ACC112 (cell line): Measurements from ENCODE around the gene MAP4K5.
"Not testable (repeated sequence)": the region's sequence is repeated elsewhere in the genome, so short reads cannot be mapped to it uniquely, and the experiment has no call there.

Source experiments
- H2AFZ ChIP-seq: fragments of 200-600 bp; sonication (generic); one replicate; pipeline ENCODE4 v1.6.0; 2017; ENCODE audit warnings: antibody characterized with exemption, low read length; ENCODE audit not compliant: unreplicated experiment
- H3K27ac ChIP-seq: fragments of 200-600 bp; sonication (generic); 2 replicates; pipeline ENCODE4 v1.5.1; 2014; ENCODE audit warnings: low read depth, mild to moderate bottlenecking, antibody characterized with exemption, low read length, moderate library complexity
- H3K27me3 ChIP-seq: fragments of 200-600 bp; sonication (generic); 2 replicates; pipeline ENCODE4 v1.6.1; 2014; ENCODE audit warnings: mild to moderate bottlenecking, antibody characterized with exemption, low read length, moderate library complexity, mixed read lengths; ENCODE audit not compliant: insufficient read depth
- H3K36me3 ChIP-seq: fragments of 200-600 bp; sonication (generic); 2 replicates; pipeline ENCODE4 v1.6.1; 2016; ENCODE audit warnings: mild to moderate bottlenecking, antibody characterized with exemption, low read length, moderate library complexity, mixed read lengths; ENCODE audit not compliant: insufficient read depth
- H3K4me1 ChIP-seq: fragments of 200-600 bp; sonication (generic); one replicate; pipeline ENCODE4 v1.6.1; 2016; ENCODE audit warnings: low read length, mixed read lengths; ENCODE audit not compliant: insufficient read depth, unreplicated experiment, control insufficient read depth
- H3K4me3 ChIP-seq: fragments of 200-600 bp; sonication (generic); 2 replicates; pipeline ENCODE4 v1.5.1; 2014; ENCODE audit warnings: mild to moderate bottlenecking, low read depth, low read length
- H3K79me2 ChIP-seq: fragments of 200-600 bp; sonication (generic); one replicate; pipeline ENCODE4 v1.6.0; 2016; ENCODE audit warnings: low read length; ENCODE audit not compliant: control insufficient read depth, unreplicated experiment, insufficient read depth

MAP4K5 gene

GRCh38 chr14:50551877-50552276, 19.5 kb upstream of the MAP4K5 start:
- H3K79me2 ChIP-seq = no peaks in the 10 kb centered on the region
- no peaks in the 10 kb centered on the region for H3K4me1 ChIP-seq
- H2AFZ ChIP-seq = no peak overlapping the region
- H3K36me3 ChIP-seq = no peaks in the 10 kb centered on the region
- H3K4me3 ChIP-seq = no peak overlapping the region
- no peak overlapping the region for H3K27ac ChIP-seq
- H3K27me3 ChIP-seq = peaks cover 25% of the 10 kb centered on the region; the same call in 1 of the 2 replicates

GRCh38 chr14:50550294-50550693, 17.9 kb upstream of the MAP4K5 start:
- H2AFZ ChIP-seq = no peak overlapping the region
- H3K27ac ChIP-seq = no peak overlapping the region
- no peaks in the 10 kb centered on the region for H3K4me1 ChIP-seq
- H3K36me3 ChIP-seq = no peaks in the 10 kb centered on the region
- H3K79me2 ChIP-seq = no peaks in the 10 kb centered on the region
- H3K4me3 ChIP-seq = no peak overlapping the region
- peaks cover 24% of the 10 kb centered on the region; the same call in 1 of the 2 replicates for H3K27me3 ChIP-seq

- Histone ChIP-seq H3K4me3 (no peak overlapping the region), H3K27me3 (no peaks in the 10 kb centered on the region), H3K36me3 (no peaks in the 10 kb centered on the region), H3K4me1 (no peaks in the 10 kb centered on the region), H3K79me2 (no peaks in the 10 kb centered on the region), H2AFZ (no peak overlapping the region), H3K27ac (no peak overlapping the region)
Observed at GRCh38 chr14:50545618-50546017, 13.2 kb upstream of the MAP4K5 start.

GRCh38 chr14:50544911-50545310, 12.5 kb upstream of the MAP4K5 start:
- H3K79me2 ChIP-seq = no peaks in the 10 kb centered on the region
- H3K27me3 ChIP-seq = no peaks in the 10 kb centered on the region; the same call in 1 of the 2 replicates
- no peak overlapping the region for H3K4me3 ChIP-seq
- no peak overlapping the region for H2AFZ ChIP-seq
- no peaks in the 10 kb centered on the region for H3K36me3 ChIP-seq
- H3K27ac ChIP-seq = no peak overlapping the region
- H3K4me1 ChIP-seq = no peaks in the 10 kb centered on the region

GRCh38 chr14:50542941-50543418, 10.6 kb upstream of the MAP4K5 start:
- no peak overlapping the region for H3K27ac ChIP-seq
- H2AFZ ChIP-seq = no peak overlapping the region
- no peaks in the 10 kb centered on the region; the same call in 1 of the 2 replicates for H3K27me3 ChIP-seq
- no peak overlapping the region for H3K4me3 ChIP-seq
- no peaks in the 10 kb centered on the region for H3K79me2 ChIP-seq
- H3K4me1 ChIP-seq = no peaks in the 10 kb centered on the region
- H3K36me3 ChIP-seq = no peaks in the 10 kb centered on the region

- H3K4me1 ChIP-seq = no peaks in the 10 kb centered on the region
- H3K27ac ChIP-seq = no peak overlapping the region
- H3K79me2 ChIP-seq = no peaks in the 10 kb centered on the region
- no peaks in the 10 kb centered on the region for H3K36me3 ChIP-seq
- no peaks in the 10 kb centered on the region; the same call in 1 of the 2 replicates for H3K27me3 ChIP-seq
- no peak overlapping the region for H3K4me3 ChIP-seq
- H2AFZ ChIP-seq = no peak overlapping the region
Observed at GRCh38 chr14:50541159-50541567, 8.8 kb upstream of the MAP4K5 start.

GRCh38 chr14:50539051-50539450, 6.7 kb upstream of the MAP4K5 start:
- no peak overlapping the region for H3K4me3 ChIP-seq
- no peak overlapping the region for H3K27ac ChIP-seq
- no peaks in the 10 kb centered on the region for H3K4me1 ChIP-seq
- H3K27me3 ChIP-seq = no peaks in the 10 kb centered on the region; the same call in 1 of the 2 replicates
- H3K36me3 ChIP-seq = no peaks in the 10 kb centered on the region
- H2AFZ ChIP-seq = no peak overlapping the region
- H3K79me2 ChIP-seq = no peaks in the 10 kb centered on the region

GRCh38 chr14:50538034-50538433, 5.7 kb upstream of the MAP4K5 start:
- not testable (repeated sequence) for H3K4me3 ChIP-seq, H3K36me3 ChIP-seq

GRCh38 chr14:50534997-50535396, 2.6 kb upstream of the MAP4K5 start:
- H3K36me3 ChIP-seq = no peaks in the 10 kb centered on the region
- H3K27ac ChIP-seq = no peak overlapping the region
- H3K27me3 ChIP-seq = no peaks in the 10 kb centered on the region
- peaks cover 10% of the 10 kb centered on the region for H3K4me1 ChIP-seq
- H2AFZ ChIP-seq = no peak overlapping the region
- no peak overlapping the region for H3K4me3 ChIP-seq
- peaks cover 23% of the 10 kb centered on the region for H3K79me2 ChIP-seq

More at GRCh38 chr14:50538034-50538433, 5.7 kb upstream of the MAP4K5 start:
- not testable (repeated sequence) for H3K27me3 ChIP-seq, H3K4me1 ChIP-seq, H3K27ac ChIP-seq, H3K79me2 ChIP-seq, H2AFZ ChIP-seq

- no peak overlapping the region for H3K27ac ChIP-seq
Observed at GRCh38 chr14:50534416-50534815, 2.0 kb upstream of the MAP4K5 start.

GRCh38 chr14:50533806-50534205, 1.4 kb upstream of the MAP4K5 start:
- H3K36me3 ChIP-seq = no peaks in the 10 kb centered on the region
- no peak overlapping the region for H3K27ac ChIP-seq
- H3K4me1 ChIP-seq = peaks cover 22% of the 10 kb centered on the region
- H2AFZ ChIP-seq = no peak overlapping the region
- no peak overlapping the region for H3K4me3 ChIP-seq
- no peaks in the 10 kb centered on the region for H3K27me3 ChIP-seq
- peaks cover 35% of the 10 kb centered on the region for H3K79me2 ChIP-seq

More at GRCh38 chr14:50534416-50534815, 2.0 kb upstream of the MAP4K5 start:
- no peaks in the 10 kb centered on the region for H3K36me3 ChIP-seq
- peaks cover 16% of the 10 kb centered on the region for H3K4me1 ChIP-seq
- H3K4me3 ChIP-seq = no peak overlapping the region
- no peaks in the 10 kb centered on the region for H3K27me3 ChIP-seq
- H2AFZ ChIP-seq = no peak overlapping the region
- H3K79me2 ChIP-seq = peaks cover 29% of the 10 kb centered on the region
